ENCODE measurements around the gene PTPRG. TPM values are rescaled to one million over a fixed set of nuclear protein-coding genes. Genes with fewer than 3 reads are reported as not detected.

PTPRG gene
- total RNA-seq, 1 donor from 2014 or later, result 39.6 TPM

- FAIRE-seq (peak; percentile 75), DNase-seq (ENCODE audit: low read depth) (peak; percentile 7)
- Mint-ChIP-seq H3K4me1 (ENCODE audit: low read depth, unreplicated experiment) (no peaks in the 10 kb centered on the region), H3K36me3 (ENCODE audit: low read depth, unreplicated experiment) (peaks cover 6% of the 10 kb centered on the region), H3K9me3 (ENCODE audit: unreplicated experiment) (no peaks in the 10 kb centered on the region), H3K27ac (ENCODE audit: unreplicated experiment) (no peak overlapping the region), H3K4me3 (ENCODE audit: unreplicated experiment) (no peak overlapping the region), H3K27me3 (ENCODE audit: low read depth, unreplicated experiment) (no peaks in the 10 kb centered on the region)
- TF ChIP-seq CTCF (IDR thresholded peaks at IDR 0.05; ENCODE audit: insufficient read depth, low read depth, low read length) (peak; percentile 70), EZH2 (IDR thresholded peaks at IDR 0.05; ENCODE audit: insufficient read depth, low read length) (no peak)
- Histone ChIP-seq H3K9ac (ENCODE audit: low read length) (no peak overlapping the region), H3K36me3 (ENCODE audit: insufficient read depth, low read length) (no peaks in the 10 kb centered on the region), H3K9me3 (ENCODE audit: insufficient read depth, low read depth, low read length) (no peaks in the 10 kb centered on the region), H2AFZ (ENCODE audit: low read depth, low read length) (no peak overlapping the region), H3K27me3 (ENCODE audit: insufficient read depth, low read length) (no peaks in the 10 kb centered on the region), H3K27ac (ENCODE audit: low read depth, low read length) (no peak overlapping the region), H3K79me2 (ENCODE audit: insufficient read depth, low read length) (no peaks in the 10 kb centered on the region), H4K20me1 (ENCODE audit: insufficient read depth, low read length) (no peaks in the 10 kb centered on the region), H3K4me3 (ENCODE audit: insufficient read depth, low read depth, low read length) (no peak overlapping the region), H3K4me1 (ENCODE audit: insufficient read depth, low read length) (no peaks in the 10 kb centered on the region), H3K4me2 (ENCODE audit: low read length) (no peak overlapping the region)
These were observed 640.2 kb downstream of the PTPRG start for GRCh38 chr3:62201438-62202035.

- Mint-ChIP-seq H3K27me3 (ENCODE audit: low read depth, unreplicated experiment) (no peaks in the 10 kb centered on the region), H3K4me1 (ENCODE audit: low read depth, unreplicated experiment) (no peaks in the 10 kb centered on the region), H3K36me3 (ENCODE audit: low read depth, unreplicated experiment) (peaks cover 6% of the 10 kb centered on the region), H3K4me3 (ENCODE audit: unreplicated experiment) (no peak overlapping the region), H3K9me3 (ENCODE audit: unreplicated experiment) (no peaks in the 10 kb centered on the region), H3K27ac (ENCODE audit: unreplicated experiment) (no peak overlapping the region)
- H3K4me1 ChIP-seq (ENCODE audit: insufficient read depth, low read length), result no peaks in the 10 kb centered on the region
- H3K9me3 ChIP-seq (ENCODE audit: insufficient read depth, low read depth, low read length), result no peaks in the 10 kb centered on the region
- FAIRE-seq (no peak), DNase-seq (ENCODE audit: low read depth) (no peak)
- no peaks in the 10 kb centered on the region for H4K20me1 ChIP-seq (ENCODE audit: insufficient read depth, low read length)
- H3K9ac ChIP-seq (ENCODE audit: low read length), result no peak overlapping the region
- no peaks in the 10 kb centered on the region for H3K36me3 ChIP-seq (ENCODE audit: insufficient read depth, low read length)
- H3K27me3 ChIP-seq (ENCODE audit: insufficient read depth, low read length), result no peaks in the 10 kb centered on the region
- TF ChIP-seq EZH2 (IDR thresholded peaks at IDR 0.05; ENCODE audit: insufficient read depth, low read length) (no peak), CTCF (IDR thresholded peaks at IDR 0.05; ENCODE audit: insufficient read depth, low read depth, low read length) (no peak)
- H2AFZ ChIP-seq (ENCODE audit: low read depth, low read length), result no peak overlapping the region
- H3K79me2 ChIP-seq (ENCODE audit: insufficient read depth, low read length), result no peaks in the 10 kb centered on the region
- H3K4me2 ChIP-seq (ENCODE audit: low read length), result no peak overlapping the region
- H3K4me3 ChIP-seq (ENCODE audit: insufficient read depth, low read depth, low read length), result no peak overlapping the region
- no peak overlapping the region for H3K27ac ChIP-seq (ENCODE audit: low read depth, low read length)
These were observed 641.8 kb downstream of the PTPRG start for GRCh38 chr3:62203152-62203551.

- H3K9ac ChIP-seq (ENCODE audit: low read length), result no peak overlapping the region
- no peak overlapping the region for H3K4me2 ChIP-seq (ENCODE audit: low read length)
- no peaks in the 10 kb centered on the region for H3K36me3 ChIP-seq (ENCODE audit: insufficient read depth, low read length)
- no peak for DNase-seq (ENCODE audit: low read depth)
- Mint-ChIP-seq H3K27ac (ENCODE audit: unreplicated experiment) (no peak overlapping the region), H3K4me1 (ENCODE audit: low read depth, unreplicated experiment) (no peaks in the 10 kb centered on the region), H3K36me3 (ENCODE audit: low read depth, unreplicated experiment) (peaks cover 6% of the 10 kb centered on the region), H3K4me3 (ENCODE audit: unreplicated experiment) (no peak overlapping the region), H3K9me3 (ENCODE audit: unreplicated experiment) (no peaks in the 10 kb centered on the region), H3K27me3 (ENCODE audit: low read depth, unreplicated experiment) (no peaks in the 10 kb centered on the region)
- TF ChIP-seq CTCF (IDR thresholded peaks at IDR 0.05; ENCODE audit: insufficient read depth, low read depth, low read length), result no peak
- no peak for TF ChIP-seq EZH2 (IDR thresholded peaks at IDR 0.05; ENCODE audit: insufficient read depth, low read length)
- no peaks in the 10 kb centered on the region for H3K27me3 ChIP-seq (ENCODE audit: insufficient read depth, low read length)
- H3K4me3 ChIP-seq (ENCODE audit: insufficient read depth, low read depth, low read length), result no peak overlapping the region
- no peak overlapping the region for H2AFZ ChIP-seq (ENCODE audit: low read depth, low read length)
- no peaks in the 10 kb centered on the region for H3K79me2 ChIP-seq (ENCODE audit: insufficient read depth, low read length)
- H3K27ac ChIP-seq (ENCODE audit: low read depth, low read length), result no peak overlapping the region
- no peak for FAIRE-seq
- no peaks in the 10 kb centered on the region for H3K9me3 ChIP-seq (ENCODE audit: insufficient read depth, low read depth, low read length)
- H4K20me1 ChIP-seq (ENCODE audit: insufficient read depth, low read length), result no peaks in the 10 kb centered on the region
- H3K4me1 ChIP-seq (ENCODE audit: insufficient read depth, low read length), result no peaks in the 10 kb centered on the region
These were observed 642.2 kb downstream of the PTPRG start for GRCh38 chr3:62203561-62203960.
